HFFc6 (cell line): ENCODE results near the gene CLIP1. TPM values are rescaled to one million over a fixed set of nuclear protein-coding genes. Genes with fewer than 3 reads are reported as not detected.
"Not testable (repeated sequence)": the region's sequence is repeated elsewhere in the genome, so short reads cannot be mapped to it uniquely, and the experiment has no call there.

Experiments
- DNase-seq: peaks from one replicate; pipeline ENCODE4 v3.0.0-alpha.2; 2018
- H3K27ac Mint-ChIP-seq: 2 replicates; pipeline ENCODE4 v1.8.0; 2020; ENCODE audit warnings: mild to moderate bottlenecking, mixed read lengths
- H3K27me3 Mint-ChIP-seq: 2 replicates; pipeline ENCODE4 v1.8.0; 2021; ENCODE audit warnings: mild to moderate bottlenecking, moderate library complexity, mixed read lengths; ENCODE audit not compliant: insufficient read depth
- H3K36me3 Mint-ChIP-seq: 2 replicates; pipeline ENCODE4 v1.8.0; 2021; ENCODE audit warnings: low read depth, mixed read lengths
- H3K4me1 Mint-ChIP-seq: 2 replicates; pipeline ENCODE4 v1.8.0; 2020; ENCODE audit warnings: low read depth, mixed read lengths
- H3K4me3 Mint-ChIP-seq: 2 replicates; pipeline ENCODE4 v1.8.0; 2020; ENCODE audit warnings: mild to moderate bottlenecking, moderate library complexity, mixed read lengths
- H3K9me3 Mint-ChIP-seq: 2 replicates; pipeline ENCODE4 v1.8.0; 2020; ENCODE audit warnings: mild to moderate bottlenecking, mixed read lengths
- total RNA-seq, 6 experiments: library from RNA; stranded (reverse); fragmentation: NEBNext Ultra II Directional; extraction: Animal tissue kit (Norgen Biotek cat#: 25700); gene quantifications; 2 replicates in 1 of 6; 3 replicates in 5 of 6; pipeline ENCODE4 v1.2.3, GENCODE V29; 2021
- TF ChIP-seq, protein P1 (sequence below): fragments of 200-600 bp; sonication (generic); IDR thresholded peaks from 2 replicates; pipeline ENCODE4 v1.5.0; 2021; ENCODE audit warnings: antibody characterized with exemption, mild to moderate bottlenecking

Gene CLIP1
- total RNA-seq, 6 experiments from 2014 or later, result 62.5 to 71.9 (median 69.1) TPM

DNA sequence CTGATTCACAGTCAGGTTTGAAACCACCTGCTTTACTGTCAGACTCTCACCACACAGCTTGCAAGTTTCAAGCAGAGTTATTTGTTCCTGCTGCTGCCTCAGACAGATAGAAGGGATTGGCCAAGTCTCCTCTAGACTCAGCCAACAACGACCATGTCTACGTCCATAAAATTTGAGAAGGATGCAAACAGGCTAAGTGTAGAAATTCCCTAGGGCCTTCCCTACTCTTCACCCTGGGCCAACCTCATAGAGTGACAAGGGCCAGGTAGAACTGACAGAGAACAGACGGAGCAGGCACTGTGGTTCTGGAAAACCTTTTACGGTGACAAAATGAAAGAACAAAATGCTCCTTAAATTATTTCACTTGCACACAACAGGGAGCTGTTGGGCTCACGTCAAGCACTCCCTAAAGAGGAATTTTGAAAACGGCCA is 39.5 kb downstream of the CLIP1 start:
- H3K36me3 Mint-ChIP-seq, result peaks cover 14% of the 10 kb centered on the region
- H3K4me1 Mint-ChIP-seq, result peaks cover 10% of the 10 kb centered on the region
- H3K27ac Mint-ChIP-seq, result no peak overlapping the region
- no peaks in the 10 kb centered on the region for H3K27me3 Mint-ChIP-seq
- H3K9me3 Mint-ChIP-seq, result no peaks in the 10 kb centered on the region
- DNase-seq, result no peak
- TF ChIP-seq, protein P1, sequence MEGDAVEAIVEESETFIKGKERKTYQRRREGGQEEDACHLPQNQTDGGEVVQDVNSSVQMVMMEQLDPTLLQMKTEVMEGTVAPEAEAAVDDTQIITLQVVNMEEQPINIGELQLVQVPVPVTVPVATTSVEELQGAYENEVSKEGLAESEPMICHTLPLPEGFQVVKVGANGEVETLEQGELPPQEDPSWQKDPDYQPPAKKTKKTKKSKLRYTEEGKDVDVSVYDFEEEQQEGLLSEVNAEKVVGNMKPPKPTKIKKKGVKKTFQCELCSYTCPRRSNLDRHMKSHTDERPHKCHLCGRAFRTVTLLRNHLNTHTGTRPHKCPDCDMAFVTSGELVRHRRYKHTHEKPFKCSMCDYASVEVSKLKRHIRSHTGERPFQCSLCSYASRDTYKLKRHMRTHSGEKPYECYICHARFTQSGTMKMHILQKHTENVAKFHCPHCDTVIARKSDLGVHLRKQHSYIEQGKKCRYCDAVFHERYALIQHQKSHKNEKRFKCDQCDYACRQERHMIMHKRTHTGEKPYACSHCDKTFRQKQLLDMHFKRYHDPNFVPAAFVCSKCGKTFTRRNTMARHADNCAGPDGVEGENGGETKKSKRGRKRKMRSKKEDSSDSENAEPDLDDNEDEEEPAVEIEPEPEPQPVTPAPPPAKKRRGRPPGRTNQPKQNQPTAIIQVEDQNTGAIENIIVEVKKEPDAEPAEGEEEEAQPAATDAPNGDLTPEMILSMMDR, result no peak
- H3K4me3 Mint-ChIP-seq, result no peak overlapping the region

DNA sequence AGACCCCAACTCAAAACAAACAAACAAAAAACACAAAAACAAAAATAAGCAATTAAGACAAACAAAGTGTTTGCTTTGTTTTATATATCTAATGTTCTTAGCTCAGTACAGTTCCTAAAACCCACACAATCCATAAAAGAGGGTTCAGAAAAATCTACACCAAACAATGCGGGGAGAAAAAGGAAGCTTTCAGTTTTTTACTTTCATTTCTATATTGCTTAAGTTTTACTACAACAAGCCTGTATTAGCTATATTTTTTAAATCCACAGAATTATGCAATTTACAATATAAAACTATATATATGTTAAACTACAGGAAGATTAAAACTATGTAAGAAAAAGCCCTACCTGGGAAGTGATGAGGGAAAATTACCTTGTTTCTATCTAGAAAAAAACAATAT is 41.4 kb downstream of the CLIP1 start:
- Mint-ChIP-seq H3K9me3 (no peaks in the 10 kb centered on the region), H3K27me3 (no peaks in the 10 kb centered on the region), H3K4me1 (peaks cover 10% of the 10 kb centered on the region), H3K36me3 (peaks cover 22% of the 10 kb centered on the region), H3K4me3 (no peak overlapping the region), H3K27ac (no peak overlapping the region)
- TF ChIP-seq, protein P1, result no peak
- DNase-seq, result no peak

DNA sequence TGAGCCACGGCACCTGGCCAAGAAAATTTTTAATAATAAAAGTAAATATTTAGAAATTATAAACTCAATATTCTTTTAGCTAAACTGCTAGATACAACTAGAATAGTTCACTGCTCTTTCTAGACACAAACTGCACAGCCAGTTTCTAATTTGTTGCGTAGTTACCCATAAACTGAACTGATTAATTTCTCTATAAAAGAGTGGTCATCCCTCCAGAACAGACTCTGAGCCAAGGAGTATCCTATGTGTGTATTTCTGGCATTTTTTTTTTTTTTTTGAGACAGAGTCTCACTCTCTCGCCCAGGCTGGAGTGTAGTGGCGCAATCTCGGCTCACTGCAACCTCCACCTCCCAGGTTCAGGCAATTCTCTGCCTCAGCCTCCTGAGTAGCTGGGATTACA is 45.7 kb downstream of the CLIP1 start:
- H3K9me3 Mint-ChIP-seq, H3K4me3 Mint-ChIP-seq, H3K27me3 Mint-ChIP-seq, H3K27ac Mint-ChIP-seq, H3K4me1 Mint-ChIP-seq, DNase-seq: not testable (repeated sequence)
- H3K36me3 Mint-ChIP-seq, result peaks cover 24% of the 10 kb centered on the region

DNA sequence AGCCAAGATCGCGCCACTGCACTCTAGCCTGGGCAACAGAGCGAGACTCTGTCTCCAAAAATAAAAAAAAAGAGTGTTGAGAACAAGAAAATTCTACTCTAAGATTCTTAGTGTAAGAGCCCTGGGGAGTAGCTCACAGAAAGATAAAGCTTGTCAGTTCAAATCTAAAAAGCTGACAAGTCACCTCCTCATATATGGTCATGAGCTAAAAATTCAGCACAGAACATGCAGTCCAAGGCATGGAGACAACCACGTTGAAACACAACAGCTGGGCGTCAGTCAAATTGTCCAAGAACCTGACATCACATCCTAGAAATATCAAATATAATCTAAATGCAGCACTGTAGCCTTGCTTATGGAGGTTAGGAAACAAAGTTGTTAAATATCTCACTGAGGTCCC is 47.8 kb downstream of the CLIP1 start:
- no peaks in the 10 kb centered on the region; the same call in 1 of the 2 replicates for H3K27me3 Mint-ChIP-seq
- H3K27ac Mint-ChIP-seq, result no peak overlapping the region
- no peak for DNase-seq

DNA sequence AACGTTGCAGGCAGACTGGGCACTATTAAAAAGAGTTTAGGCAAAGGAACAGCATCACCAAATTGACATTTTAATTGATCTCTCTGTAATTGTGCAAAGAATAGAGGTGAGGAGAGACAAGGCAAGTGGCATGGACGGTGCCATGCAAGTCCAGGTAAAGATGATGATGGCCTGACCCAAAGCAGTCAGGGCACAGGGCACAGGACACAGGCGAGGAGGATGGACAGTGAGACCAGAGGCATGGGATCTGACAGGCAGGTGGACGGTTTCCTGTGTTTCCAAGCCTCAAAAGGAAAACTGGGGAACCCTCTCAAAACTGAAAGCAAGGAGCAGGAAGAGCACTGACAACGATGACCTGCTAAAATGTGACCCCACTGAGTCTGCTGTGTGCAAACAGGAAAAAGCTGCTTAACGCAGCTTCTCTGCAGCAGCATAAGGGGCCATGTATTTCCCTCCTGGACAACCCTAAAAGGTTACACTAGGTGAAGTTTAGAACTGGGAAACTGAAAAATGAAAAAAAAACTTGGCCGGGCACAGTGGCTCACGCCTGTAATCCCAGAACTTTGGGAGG is 50.9 kb downstream of the CLIP1 start:
- TF ChIP-seq, protein P1, result no peak
- Mint-ChIP-seq H3K36me3 (peaks cover 32% of the 10 kb centered on the region), H3K27me3 (no peaks in the 10 kb centered on the region; the same call in none of the 2 replicates), H3K27ac (no peak overlapping the region), H3K4me1 (peaks cover 30% of the 10 kb centered on the region), H3K4me3 (no peak overlapping the region), H3K9me3 (no peaks in the 10 kb centered on the region)
- DNase-seq, result no peak

More for the DNA sequence above, 47.8 kb downstream of the CLIP1 start:
- Mint-ChIP-seq H3K9me3 (no peaks in the 10 kb centered on the region), H3K36me3 (peaks cover 39% of the 10 kb centered on the region), H3K4me3 (no peak overlapping the region), H3K4me1 (peaks cover under 1% of the 10 kb centered on the region)
- TF ChIP-seq, protein P1, result no peak

DNA sequence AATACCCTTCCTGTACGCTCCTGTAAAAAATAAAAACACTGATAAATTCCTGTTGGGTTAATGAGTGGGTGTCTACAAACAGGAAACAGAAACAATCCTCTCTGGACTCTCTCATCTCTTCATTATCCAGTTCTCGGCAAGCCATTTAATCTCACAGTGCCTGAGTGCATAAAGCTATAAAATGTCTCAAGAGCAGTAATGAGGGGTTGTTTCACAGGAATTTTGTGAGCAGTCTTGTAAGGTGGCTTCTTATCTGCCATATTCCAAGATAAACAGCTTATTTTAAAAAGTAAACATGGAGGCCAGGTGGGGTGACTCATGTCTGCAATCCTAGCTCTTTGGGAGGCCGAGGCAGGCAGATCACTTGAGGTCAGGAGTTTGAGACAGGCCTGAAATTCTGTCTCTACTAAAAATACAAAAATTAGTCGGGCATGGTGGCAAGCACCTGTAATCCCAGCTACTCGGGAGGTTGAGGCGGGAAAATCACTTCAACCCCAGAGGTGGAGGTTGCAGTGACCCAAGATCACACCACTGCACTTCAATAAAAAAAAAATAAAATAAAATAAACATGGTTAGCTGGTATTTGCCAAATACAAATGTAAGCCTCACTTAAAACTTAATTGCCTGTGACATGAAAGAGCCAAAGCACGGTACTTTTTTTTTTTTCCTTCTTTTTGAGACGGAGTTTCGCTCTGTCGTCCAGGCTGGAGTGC is 54.0 kb downstream of the CLIP1 start:
- peak overlapping the region; percentile 95 for H3K27ac Mint-ChIP-seq
- peaks cover 33% of the 10 kb centered on the region for H3K36me3 Mint-ChIP-seq
- peak; percentile 21 for DNase-seq
- H3K4me3 Mint-ChIP-seq, result peak overlapping the region; percentile 67
- peaks cover 39% of the 10 kb centered on the region for H3K4me1 Mint-ChIP-seq
- TF ChIP-seq, protein P1, result no peak
- H3K27me3 Mint-ChIP-seq, result no peaks in the 10 kb centered on the region; the same call in none of the 2 replicates
- H3K9me3 Mint-ChIP-seq, result no peaks in the 10 kb centered on the region

DNA sequence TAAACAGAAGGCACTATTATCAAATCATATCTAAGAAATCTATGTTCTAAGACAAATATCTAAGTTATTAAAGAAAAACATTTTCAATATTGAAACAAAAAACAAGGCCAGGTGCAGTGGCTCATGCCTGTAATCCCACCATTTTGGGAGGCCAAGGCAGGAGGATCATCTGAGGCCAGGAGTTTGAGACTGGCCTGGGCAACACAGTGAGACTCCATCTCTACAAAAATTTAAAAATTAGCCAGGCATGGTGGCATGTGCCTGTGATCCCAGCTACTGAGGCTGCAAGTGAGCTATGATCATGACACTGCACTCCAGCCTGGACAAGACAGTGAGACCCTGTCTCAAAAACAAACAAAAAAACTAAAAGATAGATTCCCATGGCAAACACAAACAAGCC is 54.8 kb downstream of the CLIP1 start:
- peak overlapping the region; percentile 67; the same call in 1 of the 2 replicates for H3K4me3 Mint-ChIP-seq
- H3K27me3 Mint-ChIP-seq, H3K9me3 Mint-ChIP-seq, DNase-seq: not testable (repeated sequence)
- H3K27ac Mint-ChIP-seq, result peak overlapping the region; percentile 95
- H3K36me3 Mint-ChIP-seq, result peaks cover 32% of the 10 kb centered on the region
- H3K4me1 Mint-ChIP-seq, result peaks cover 39% of the 10 kb centered on the region
